Spleen (tissue), 7 donors: ENCODE results near the gene FAIM2.

Experiments used
- POLR2A ChIP-seq, 3 donors: fragments of 450-650 bp; IDR thresholded peaks; one replicate each; pipeline ENCODE4 v1.5.1; 2017; ENCODE audit warnings: antibody characterized with exemption in 3 of 3, mild to moderate bottlenecking in 1 of 3
- POLR2AphosphoS5 ChIP-seq, 3 donors: sonication (generic); formaldehyde crosslinking; IDR thresholded peaks; one replicate each; pipeline ENCODE4 v1.5.1; 2017; ENCODE audit warnings: antibody characterized with exemption in 3 of 3
- TF ChIP-seq, protein P1 (sequence below), 11 experiments: fragments of 200-600 bp in 7 of 11; fragments of 450-650 bp in 4 of 11; sonication (generic) in 4 of 11; IDR thresholded peaks in 8 of 11; conservative IDR thresholded peaks in 3 of 11; 1 replicate in 7 of 11; 2 replicates in 4 of 11; pipeline versions ENCODE4 v1.4.0 to v1.8.0; 2016 to 2021; ENCODE audit warnings: antibody characterized with exemption in 11 of 11, inconsistent platforms in 4 of 11, mild to moderate bottlenecking in 1 of 11
- donor health status: DM: no; HTN: no; CAD: no; lungs with moderate emphysema.
- donor health status: DM: no; HTN: no; CAD: no.
- donor health status: DM: no; HTN: no; CAD: no.

DNA sequence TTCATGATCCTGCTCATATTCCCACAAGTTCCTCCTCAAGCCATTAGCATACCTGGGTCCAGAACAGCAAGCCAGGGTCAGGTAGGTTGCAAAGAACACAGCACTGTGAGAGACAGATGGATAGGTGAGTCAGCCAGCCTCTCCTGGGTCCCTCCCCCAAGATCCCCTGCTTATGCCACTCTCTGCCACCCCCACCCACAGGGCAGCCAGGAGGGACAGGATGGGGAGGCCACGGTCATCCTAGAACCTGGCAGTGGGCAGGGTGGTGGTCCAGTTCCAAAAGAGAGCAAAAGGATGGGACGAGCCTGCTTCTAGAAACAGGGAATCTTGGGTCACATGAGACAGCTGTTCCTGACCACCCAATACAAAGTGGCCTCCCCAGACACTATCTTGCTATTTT, 12.7 kb downstream of the FAIM2 start:
- TF ChIP-seq, protein P1, sequence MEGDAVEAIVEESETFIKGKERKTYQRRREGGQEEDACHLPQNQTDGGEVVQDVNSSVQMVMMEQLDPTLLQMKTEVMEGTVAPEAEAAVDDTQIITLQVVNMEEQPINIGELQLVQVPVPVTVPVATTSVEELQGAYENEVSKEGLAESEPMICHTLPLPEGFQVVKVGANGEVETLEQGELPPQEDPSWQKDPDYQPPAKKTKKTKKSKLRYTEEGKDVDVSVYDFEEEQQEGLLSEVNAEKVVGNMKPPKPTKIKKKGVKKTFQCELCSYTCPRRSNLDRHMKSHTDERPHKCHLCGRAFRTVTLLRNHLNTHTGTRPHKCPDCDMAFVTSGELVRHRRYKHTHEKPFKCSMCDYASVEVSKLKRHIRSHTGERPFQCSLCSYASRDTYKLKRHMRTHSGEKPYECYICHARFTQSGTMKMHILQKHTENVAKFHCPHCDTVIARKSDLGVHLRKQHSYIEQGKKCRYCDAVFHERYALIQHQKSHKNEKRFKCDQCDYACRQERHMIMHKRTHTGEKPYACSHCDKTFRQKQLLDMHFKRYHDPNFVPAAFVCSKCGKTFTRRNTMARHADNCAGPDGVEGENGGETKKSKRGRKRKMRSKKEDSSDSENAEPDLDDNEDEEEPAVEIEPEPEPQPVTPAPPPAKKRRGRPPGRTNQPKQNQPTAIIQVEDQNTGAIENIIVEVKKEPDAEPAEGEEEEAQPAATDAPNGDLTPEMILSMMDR (IDR thresholded peaks at IDR 0.05 in 8 of 11, conservative IDR thresholded peaks at IDR 0.05 in 3 of 11) = no peak
- TF ChIP-seq POLR2AphosphoS5 (IDR thresholded peaks at IDR 0.05) (no peak), POLR2A (IDR thresholded peaks at IDR 0.05) (no peak)
